GM12878 (cell line): ENCODE results near the gene KRT71.
"Not testable (repeated sequence)": the region's sequence is repeated elsewhere in the genome, so short reads cannot be mapped to it uniquely, and the experiment has no call there.

Source experiments
- BCL3 ChIP-seq: IDR thresholded peaks from 2 replicates; pipeline ENCODE4 v1.6.1; 2011; ENCODE audit warnings: borderline replicate concordance, low read depth, mild to moderate bottlenecking, moderate library complexity, low read length; ENCODE audit not compliant: insufficient read depth, poor library complexity, severe bottlenecking
- CTCF ChIP-seq, 3 experiments: IDR thresholded peaks in 2 of 3; conservative IDR thresholded peaks in 1 of 3; 2 replicates each; pipeline ENCODE4 v1.5.1; 2011; ENCODE audit warnings: low read depth in 3 of 3, low read length in 3 of 3, mild to moderate bottlenecking in 3 of 3, control low read depth in 2 of 3, moderate library complexity in 2 of 3, inconsistent platforms in 1 of 3, mixed read lengths in 1 of 3; ENCODE audit not compliant: control insufficient read depth in 2 of 3, insufficient read depth in 1 of 3; ENCODE audit errors: extremely low read depth in 1 of 3
- EZH2 ChIP-seq: IDR thresholded peaks from 2 replicates; pipeline ENCODE4 v1.6.1; 2012; ENCODE audit warnings: low read depth, mild to moderate bottlenecking, control low read depth, inconsistent platforms, low read length, borderline replicate concordance; ENCODE audit not compliant: control insufficient read depth
- HDAC2 ChIP-seq: fragments of 200-600 bp; sonication (generic); IDR thresholded peaks from 2 replicates; pipeline ENCODE4 v1.6.1; 2017
- IKZF1 ChIP-seq: fragments of 450-650 bp; conservative IDR thresholded peaks from 2 replicates; pipeline ENCODE4 v1.6.1; 2017; ENCODE audit warnings: antibody characterized with exemption, mild to moderate bottlenecking
- MAX ChIP-seq: IDR thresholded peaks from 2 replicates; pipeline ENCODE4 v1.6.1; 2012; ENCODE audit warnings: low read depth, low read length, improper control_type of control experiment
- POLR2A ChIP-seq: IDR thresholded peaks from 2 replicates; pipeline ENCODE4 v1.6.1; 2011; ENCODE audit warnings: low read depth, mild to moderate bottlenecking, low read length
- POLR2AphosphoS5 ChIP-seq: IDR thresholded peaks from 2 replicates; pipeline ENCODE4 v1.6.1; 2011; ENCODE audit warnings: mild to moderate bottlenecking, low read length, inconsistent platforms
- RCOR1 ChIP-seq: conservative IDR thresholded peaks from 2 replicates; pipeline ENCODE4 v1.6.1; 2012; ENCODE audit warnings: low read depth, low read length, improper control_type of control experiment
- SIN3A ChIP-seq: IDR thresholded peaks from 2 replicates; pipeline ENCODE4 v1.6.1; 2012; ENCODE audit warnings: low read depth, low read length, improper control_type of control experiment
- STAT1 ChIP-seq: fragments of 450-650 bp; conservative IDR thresholded peaks from 2 replicates; pipeline ENCODE4 v1.6.1; 2014; ENCODE audit warnings: antibody characterized with exemption, mild to moderate bottlenecking
- YY1 ChIP-seq: IDR thresholded peaks from 2 replicates; pipeline ENCODE4 v1.6.1; 2011; ENCODE audit warnings: low read depth, mild to moderate bottlenecking, low read length

GRCh38 chr12:52500574-52500973 is 52.4 kb downstream of the KRT71 start:
- TF ChIP-seq HDAC2; CTCF (IDR thresholded peaks at IDR 0.05 in 2 of 3, conservative IDR thresholded peaks at IDR 0.05 in 1 of 3; ENCODE audit: control insufficient read depth in 2 of 3, extremely low read depth in 1 of 3, insufficient read depth in 1 of 3, low read depth in 3 of 3, low read length in 3 of 3); POLR2AphosphoS5; SIN3A; STAT1; EZH2; IKZF1; MAX; RCOR1; BCL3; YY1; POLR2A: not testable (repeated sequence)
